ENCODE measurements around the gene MIER2. TPM values are rescaled to one million over a fixed set of nuclear protein-coding genes. Genes with fewer than 3 reads are reported as not detected.
"Not testable (repeated sequence)": the region's sequence is repeated elsewhere in the genome, so short reads cannot be mapped to it uniquely, and the experiment has no call there.

Gene MIER2
- total and polyA plus RNA-seq, 4 donors, result 2.7 to 4.1 (median 3.7) TPM

- no peak for TF ChIP-seq REST (IDR thresholded peaks at IDR 0.05)
- TF ChIP-seq FOXA1 (IDR thresholded peaks at IDR 0.05), result no peak
- no peak for TF ChIP-seq SP1 (IDR thresholded peaks at IDR 0.05)
- no peak for TF ChIP-seq FOXA2 (IDR thresholded peaks at IDR 0.05)
- TF ChIP-seq HNF4G (IDR thresholded peaks at IDR 0.05), result no peak
- no peak for TF ChIP-seq CTCF (IDR thresholded peaks at IDR 0.05; ENCODE audit: low read depth, low read length, missing input control)
Observed at GRCh38 chr19:262125-262524, 82.5 kb downstream of the MIER2 start (continued).

- H3K9me3 ChIP-seq (ENCODE audit: control insufficient read depth in 4 of 4, low read length in 3 of 4); H3K27ac ChIP-seq (ENCODE audit: low read depth in 1 of 2, low read length in 2 of 2); DNase-seq (ENCODE audit: low spot score); H3K4me1 ChIP-seq (ENCODE audit: control insufficient read depth in 4 of 4, insufficient read depth in 4 of 4, low read length in 3 of 4); H3K27me3 ChIP-seq (ENCODE audit: control insufficient read depth in 4 of 4, insufficient read depth in 4 of 4, low read length in 3 of 4); H3K36me3 ChIP-seq (ENCODE audit: control insufficient read depth in 4 of 4, insufficient read depth in 3 of 4, low read depth in 1 of 4, low read length in 3 of 4); H3K9ac ChIP-seq (ENCODE audit: low read depth in 1 of 2, low read length in 2 of 2); H3K4me3 ChIP-seq (ENCODE audit: low read depth in 1 of 3, low read length in 3 of 3): not testable (repeated sequence)
- WGBS, result 67% methylated on average over 3 of the region's 3 CpGs
Observed at GRCh38 chr19:256804-257203, 87.8 kb downstream of the MIER2 start.

Other genes starting within 250 kb of the MIER2 start
- not detected for gene OR4F17, start 237.7 kb downstream of the MIER2 start, total RNA-seq
- not detected for gene OR4F17, start 237.7 kb downstream of the MIER2 start, polyA plus RNA-seq
- gene PLPP2, start 53.4 kb downstream of the MIER2 start, total RNA-seq, result 1 to 10 TPM in 1 of 2 donors, under 1 TPM in 1; 0.75 to 2.3 TPM
- 1 to 10 TPM; 1.7 to 5.9 TPM for gene PLPP2, start 53.4 kb downstream of the MIER2 start, polyA plus RNA-seq
- under 1 TPM; 0.09 to 0.42 TPM for gene C2CD4C, start 64.4 kb upstream of the MIER2 start, total RNA-seq
- gene C2CD4C, start 64.4 kb upstream of the MIER2 start, polyA plus RNA-seq, result under 1 TPM; 0.08 to 0.29 TPM
- gene SHC2, start 116.2 kb upstream of the MIER2 start, total RNA-seq, result 10 to 100 TPM; 15.6 to 28.7 TPM
- gene SHC2, start 116.2 kb upstream of the MIER2 start, polyA plus RNA-seq, result 10 to 100 TPM; 17.3 to 43.0 TPM
- gene MADCAM1, start 151.7 kb upstream of the MIER2 start, total RNA-seq, result under 1 TPM; 0.17 to 0.23 TPM
- under 1 TPM; 0.25 to 0.32 TPM for gene MADCAM1, start 151.7 kb upstream of the MIER2 start, polyA plus RNA-seq
- gene TPGS1, start 162.7 kb upstream of the MIER2 start, total RNA-seq, result 10 to 100 TPM; 15.1 to 15.5 TPM
- 10 to 100 TPM in 1 of 2 donors, 1 to 10 TPM in 1; 1.7 to 14.3 TPM for gene TPGS1, start 162.7 kb upstream of the MIER2 start, polyA plus RNA-seq
- 10 to 100 TPM; 29.6 to 83.8 TPM for gene CDC34, start 187.0 kb upstream of the MIER2 start, total RNA-seq
- gene CDC34, start 187.0 kb upstream of the MIER2 start, polyA plus RNA-seq, result 10 to 100 TPM; 19.2 to 53.9 TPM
- gene GZMM, start 199.3 kb upstream of the MIER2 start, total RNA-seq, result 1 to 10 TPM; 1.0 to 1.1 TPM
- 1 to 10 TPM in 1 of 2 donors, under 1 TPM in 1; 0.28 to 1.3 TPM for gene GZMM, start 199.3 kb upstream of the MIER2 start, polyA plus RNA-seq
- gene BSG, start 227.8 kb upstream of the MIER2 start, total RNA-seq, result 100 to 1,000 TPM in 1 of 2 donors, 10 to 100 TPM in 1; 80.4 to 367 TPM
- 100 to 1,000 TPM; 146 to 152 TPM for gene BSG, start 227.8 kb upstream of the MIER2 start, polyA plus RNA-seq
- under 1 TPM; 0.05 to 0.17 TPM for gene HCN2, start 245.1 kb upstream of the MIER2 start, total RNA-seq
- under 1 TPM in 1 of 2 donors, not detected in 1; 0.13 TPM for gene HCN2, start 245.1 kb upstream of the MIER2 start, polyA plus RNA-seq

All from liver (tissue), 9 donors.